OCI-LY3 (cell line): ENCODE results near the gene GPC4.

ENCODE experiments used
- H2AFZ ChIP-seq: fragments of 200-600, 300-600 bp; shearing (Covaris generic); 2 replicates; pipeline ENCODE4 v1.6.0; 2014; ENCODE audit warnings: antibody characterized with exemption, low read depth, low read length
- H3K27ac ChIP-seq: fragments of 200-600, 300-600 bp; sonication (generic); 2 replicates; pipeline ENCODE4 v1.5.1; 2014; ENCODE audit warnings: mild to moderate bottlenecking, low read length, moderate library complexity, mixed read lengths
- H3K27me3 ChIP-seq: fragments of 200-600, 300-600 bp; sonication (generic); 2 replicates; pipeline ENCODE4 v1.6.1; 2014; ENCODE audit warnings: low read depth, low read length, mixed read lengths
- H3K36me3 ChIP-seq: fragments of 200-600, 300-600 bp; sonication (generic); replicated peaks from 2 replicates; pipeline ENCODE3; 2014; ENCODE audit warnings: low read depth, low read length, mixed read lengths
- H3K4me1 ChIP-seq: fragments of 300-600, 200-600 bp; sonication (generic); 2 replicates; pipeline ENCODE4 v1.6.1; 2014; ENCODE audit warnings: low read length, mixed read lengths
- H3K4me2 ChIP-seq: fragments of 200-600, 300-600 bp; sonication (generic); 2 replicates; pipeline ENCODE4 v1.6.1; 2014; ENCODE audit warnings: low read length, mixed read lengths
- H3K4me3 ChIP-seq: fragments of 300-600, 200-600 bp; sonication (generic); 2 replicates; pipeline ENCODE4 v1.5.1; 2014; ENCODE audit warnings: antibody characterized with exemption, mild to moderate bottlenecking, low read length, moderate library complexity
- H3K79me2 ChIP-seq: fragments of 300-600, 200-600 bp; shearing (Covaris generic); 2 replicates; pipeline ENCODE4 v1.6.1; 2014; ENCODE audit warnings: mild to moderate bottlenecking, low read length, mixed read lengths
- H3K9ac ChIP-seq: fragments of 300-600, 200-600 bp; shearing (Covaris generic); 2 replicates; pipeline ENCODE4 v1.6.0; 2014; ENCODE audit warnings: mild to moderate bottlenecking, low read length, moderate library complexity
- H3K9me3 ChIP-seq: fragments of 200-600, 300-600 bp; shearing (Covaris generic); 2 replicates; pipeline ENCODE4 v1.6.1; 2014; ENCODE audit warnings: low read length, mixed read lengths; ENCODE audit not compliant: insufficient read depth
- H4K20me1 ChIP-seq: fragments of 200-600, 300-600 bp; sonication (generic); 2 replicates; pipeline ENCODE4 v1.6.1; 2016; ENCODE audit warnings: low read length, mixed read lengths; ENCODE audit not compliant: insufficient read depth
- EZH2phosphoT487 ChIP-seq: fragments of 200-600 bp; shearing (Covaris generic); IDR thresholded peaks from 2 replicates; pipeline ENCODE4 v1.6.1; 2018; ENCODE audit warnings: antibody characterized with exemption, mixed run types, low read depth
- TF ChIP-seq, protein P1 (sequence below): fragments of 200-600, 300-600 bp; sonication (generic); IDR thresholded peaks from 2 replicates; pipeline ENCODE4 v1.5.1; 2014; ENCODE audit warnings: antibody characterized with exemption, low read length, low read depth

Gene GPC4

DNA sequence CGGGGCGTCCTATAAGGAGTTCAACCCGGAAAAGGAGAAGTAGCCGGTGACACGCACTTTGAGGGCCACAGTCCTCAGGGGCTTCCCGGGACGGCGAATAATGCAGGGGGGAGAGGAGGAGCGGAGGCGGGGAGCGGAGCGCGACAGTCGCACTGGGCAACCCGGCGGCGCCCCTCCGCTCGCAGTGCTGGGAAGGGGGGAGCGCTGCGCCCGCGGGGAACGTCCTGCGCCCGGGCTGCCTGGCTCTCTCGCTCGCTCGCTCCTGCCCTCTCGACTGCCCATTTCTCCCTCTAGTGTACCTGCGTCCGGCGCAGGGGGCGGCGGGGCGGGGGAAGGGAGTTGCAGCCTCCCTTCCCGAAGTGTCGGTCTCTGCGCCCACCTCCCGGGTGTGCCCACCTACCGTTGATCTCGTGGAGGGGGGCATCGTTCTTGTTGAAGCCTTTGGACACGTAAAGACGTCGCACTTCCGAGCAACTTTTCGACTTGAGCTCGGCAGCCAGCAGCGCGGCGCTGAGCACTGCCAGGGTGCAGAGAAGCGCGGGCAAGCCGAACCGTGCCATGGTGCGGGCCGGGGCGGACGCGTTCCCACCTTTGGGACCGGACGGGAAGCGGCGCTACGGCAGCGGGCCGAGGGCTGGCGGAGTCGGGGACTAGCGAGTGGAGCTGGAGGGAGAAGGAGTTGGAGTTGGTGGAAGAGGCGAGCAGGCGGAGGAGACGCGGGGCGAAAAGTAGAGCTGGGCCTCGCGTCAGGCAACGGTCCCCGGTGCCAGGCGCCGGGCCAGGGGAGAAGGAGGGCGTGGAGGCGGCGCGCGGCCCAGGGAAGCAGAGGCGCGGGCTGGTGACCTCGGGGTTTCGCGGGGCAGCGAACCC lies 648 bp downstream of the GPC4 start:
- no peaks in the 10 kb centered on the region for H3K9me3 ChIP-seq
- no peaks in the 10 kb centered on the region for H3K36me3 ChIP-seq
- TF ChIP-seq EZH2phosphoT487: no peak
- TF ChIP-seq, protein P1, sequence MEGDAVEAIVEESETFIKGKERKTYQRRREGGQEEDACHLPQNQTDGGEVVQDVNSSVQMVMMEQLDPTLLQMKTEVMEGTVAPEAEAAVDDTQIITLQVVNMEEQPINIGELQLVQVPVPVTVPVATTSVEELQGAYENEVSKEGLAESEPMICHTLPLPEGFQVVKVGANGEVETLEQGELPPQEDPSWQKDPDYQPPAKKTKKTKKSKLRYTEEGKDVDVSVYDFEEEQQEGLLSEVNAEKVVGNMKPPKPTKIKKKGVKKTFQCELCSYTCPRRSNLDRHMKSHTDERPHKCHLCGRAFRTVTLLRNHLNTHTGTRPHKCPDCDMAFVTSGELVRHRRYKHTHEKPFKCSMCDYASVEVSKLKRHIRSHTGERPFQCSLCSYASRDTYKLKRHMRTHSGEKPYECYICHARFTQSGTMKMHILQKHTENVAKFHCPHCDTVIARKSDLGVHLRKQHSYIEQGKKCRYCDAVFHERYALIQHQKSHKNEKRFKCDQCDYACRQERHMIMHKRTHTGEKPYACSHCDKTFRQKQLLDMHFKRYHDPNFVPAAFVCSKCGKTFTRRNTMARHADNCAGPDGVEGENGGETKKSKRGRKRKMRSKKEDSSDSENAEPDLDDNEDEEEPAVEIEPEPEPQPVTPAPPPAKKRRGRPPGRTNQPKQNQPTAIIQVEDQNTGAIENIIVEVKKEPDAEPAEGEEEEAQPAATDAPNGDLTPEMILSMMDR: no peak
- no peak overlapping the region for H3K4me2 ChIP-seq
- H3K27ac ChIP-seq: no peak overlapping the region
- no peaks in the 10 kb centered on the region for H3K4me1 ChIP-seq
- H2AFZ ChIP-seq: no peak overlapping the region
- H3K79me2 ChIP-seq: no peaks in the 10 kb centered on the region
- H3K27me3 ChIP-seq: no peaks in the 10 kb centered on the region
- H4K20me1 ChIP-seq: no peaks in the 10 kb centered on the region
- H3K4me3 ChIP-seq: no peak overlapping the region
- H3K9ac ChIP-seq: no peak overlapping the region

GRCh38 chrX:133413218-133413925 lies 1.9 kb downstream of the GPC4 start:
- H3K9ac ChIP-seq: no peak overlapping the region
- H3K4me3 ChIP-seq: no peak overlapping the region
- TF ChIP-seq, protein P1: no peak
- TF ChIP-seq EZH2phosphoT487: no peak
- no peaks in the 10 kb centered on the region for H3K4me1 ChIP-seq
- no peak overlapping the region for H3K27ac ChIP-seq
- H2AFZ ChIP-seq: no peak overlapping the region
- H3K27me3 ChIP-seq: no peaks in the 10 kb centered on the region
- no peaks in the 10 kb centered on the region for H3K9me3 ChIP-seq
- no peaks in the 10 kb centered on the region for H3K79me2 ChIP-seq
- no peak overlapping the region for H3K4me2 ChIP-seq
- no peaks in the 10 kb centered on the region for H4K20me1 ChIP-seq
- no peaks in the 10 kb centered on the region for H3K36me3 ChIP-seq

DNA sequence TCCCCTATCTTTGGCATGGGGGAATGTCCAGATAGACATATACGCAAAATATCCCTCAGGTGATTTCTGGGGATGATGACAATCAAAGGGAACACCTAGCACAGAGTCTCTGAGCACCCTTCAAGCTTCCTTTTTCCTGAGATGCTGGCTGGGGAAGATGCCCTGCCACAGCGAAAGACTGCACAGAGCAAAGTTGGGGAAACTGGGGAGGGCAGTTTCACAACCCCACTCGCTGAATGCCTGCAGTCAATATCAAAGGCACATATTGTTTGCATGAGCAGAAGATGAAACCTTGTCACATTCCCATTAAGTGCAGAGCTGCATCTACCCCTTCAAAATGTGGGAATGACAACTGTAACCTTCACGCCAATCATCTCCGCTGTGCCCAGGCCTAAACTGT lies 2.6 kb downstream of the GPC4 start:
- no peak overlapping the region for H3K9ac ChIP-seq
- no peak overlapping the region for H2AFZ ChIP-seq
- H3K79me2 ChIP-seq: no peaks in the 10 kb centered on the region
- H3K27me3 ChIP-seq: no peaks in the 10 kb centered on the region
- no peaks in the 10 kb centered on the region for H3K4me1 ChIP-seq
- no peaks in the 10 kb centered on the region for H4K20me1 ChIP-seq
- no peak overlapping the region for H3K27ac ChIP-seq
- no peak overlapping the region for H3K4me3 ChIP-seq
- TF ChIP-seq, protein P1: no peak
- H3K4me2 ChIP-seq: no peak overlapping the region
- H3K9me3 ChIP-seq: no peaks in the 10 kb centered on the region
- no peaks in the 10 kb centered on the region for H3K36me3 ChIP-seq

DNA sequence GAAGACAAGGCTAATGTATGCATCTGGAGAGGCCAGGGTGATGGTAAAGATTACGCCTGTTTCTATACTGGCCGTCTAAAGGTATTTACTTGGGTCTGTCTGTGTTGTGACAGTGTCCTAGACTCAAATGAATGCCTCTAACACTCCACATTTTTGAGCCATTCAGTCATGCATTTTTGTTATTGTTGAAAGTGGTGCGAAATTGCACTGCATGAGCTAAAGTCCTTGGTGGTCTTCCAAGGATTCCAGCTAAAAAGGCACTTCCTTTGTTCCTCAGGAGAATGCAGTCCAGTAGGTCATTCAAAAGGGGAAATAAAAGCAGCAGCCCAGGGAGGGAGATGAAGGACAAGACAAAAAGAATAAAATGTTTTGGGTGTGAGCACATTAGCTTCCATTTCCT lies 3.0 kb downstream of the GPC4 start:
- no peaks in the 10 kb centered on the region for H4K20me1 ChIP-seq
- H3K9me3 ChIP-seq: no peaks in the 10 kb centered on the region
- no peak overlapping the region for H2AFZ ChIP-seq
- H3K36me3 ChIP-seq: no peaks in the 10 kb centered on the region
- TF ChIP-seq EZH2phosphoT487: no peak
- TF ChIP-seq, protein P1: no peak
- H3K4me3 ChIP-seq: no peak overlapping the region
- no peak overlapping the region for H3K9ac ChIP-seq
- no peaks in the 10 kb centered on the region for H3K4me1 ChIP-seq
- H3K79me2 ChIP-seq: no peaks in the 10 kb centered on the region
- H3K27me3 ChIP-seq: no peaks in the 10 kb centered on the region
- no peak overlapping the region for H3K4me2 ChIP-seq
- H3K27ac ChIP-seq: no peak overlapping the region
